OCI-LY1 (cell line): ENCODE data around the gene FMN1.

Experiments
- H2AFZ ChIP-seq: fragments of 200-600 bp; sonication (generic), shearing (Covaris generic); 2 replicates; pipeline ENCODE4 v1.6.0; 2014; ENCODE audit warnings: antibody characterized with exemption, mild to moderate bottlenecking, low read length
- H3F3A ChIP-seq: fragments of 200-600 bp; sonication (generic), shearing (Covaris generic); 2 replicates; pipeline ENCODE4 v1.6.0; 2014; ENCODE audit warnings: mild to moderate bottlenecking, antibody characterized with exemption, low read length, moderate library complexity; ENCODE audit not compliant: insufficient read depth
- H3K27ac ChIP-seq: fragments of 200-600 bp; sonication (generic); 2 replicates; pipeline ENCODE4 v1.5.1; 2014; ENCODE audit warnings: low read length, mixed run types, mild to moderate bottlenecking, low read depth; ENCODE audit not compliant: poor library complexity, severe bottlenecking
- H3K27me3 ChIP-seq: fragments of 200-600 bp; sonication (generic); 2 replicates; pipeline ENCODE4 v1.6.0; 2014; ENCODE audit warnings: antibody characterized with exemption, mild to moderate bottlenecking, low read length, moderate library complexity; ENCODE audit not compliant: insufficient read depth
- H3K36me3 ChIP-seq: fragments of 200-600 bp; sonication (generic); 2 replicates; pipeline ENCODE4 v1.6.1; 2014; ENCODE audit warnings: mild to moderate bottlenecking, antibody characterized with exemption, low read length, moderate library complexity, mixed read lengths; ENCODE audit not compliant: insufficient read depth
- H3K4me1 ChIP-seq: fragments of 200-600 bp; sonication (generic); 2 replicates; pipeline ENCODE4 v1.5.1; 2014; ENCODE audit warnings: mild to moderate bottlenecking, low read length, moderate library complexity; ENCODE audit not compliant: insufficient read depth, severe bottlenecking
- H3K4me2 ChIP-seq: fragments of 200-600 bp; sonication (generic), shearing (Covaris generic); 2 replicates; pipeline ENCODE4 v1.6.1; 2014; ENCODE audit warnings: low read length
- H3K4me3 ChIP-seq: fragments of 200-600 bp; sonication (generic); 2 replicates; pipeline ENCODE4 v1.5.1; 2014; ENCODE audit warnings: low read length, low read depth, mild to moderate bottlenecking, mixed read lengths; ENCODE audit not compliant: poor library complexity, severe bottlenecking
- H3K79me2 ChIP-seq: fragments of 200-600 bp; shearing (Covaris generic); 2 replicates; pipeline ENCODE4 v1.6.1; 2016; ENCODE audit warnings: mixed run types, low read length, mixed read lengths; ENCODE audit not compliant: insufficient read depth
- H3K9ac ChIP-seq: fragments of 200-600 bp; sonication (generic), shearing (Covaris generic); 2 replicates; pipeline ENCODE4 v1.6.1; 2014; ENCODE audit warnings: mild to moderate bottlenecking, low read length, mixed read lengths
- H3K9me2 ChIP-seq: fragments of 200-600 bp; sonication (generic), shearing (Covaris generic); 2 replicates; pipeline ENCODE4 v1.6.1; 2014; ENCODE audit warnings: low read depth, mild to moderate bottlenecking, low read length, mixed read lengths
- H3K9me3 ChIP-seq: fragments of 200-600 bp; shearing (Covaris generic); 2 replicates; pipeline ENCODE4 v1.6.1; 2014; ENCODE audit warnings: low read length, mixed read lengths
- H4K20me1 ChIP-seq: fragments of 200-600 bp; sonication (generic), shearing (Covaris generic); 2 replicates; pipeline ENCODE4 v1.6.0; 2016; ENCODE audit warnings: mild to moderate bottlenecking, low read length; ENCODE audit not compliant: insufficient read depth
- CTCF ChIP-seq: fragments of 200-600 bp; sonication (generic), shearing (Covaris generic); IDR thresholded peaks from 2 replicates; pipeline ENCODE4 v1.5.1; 2017; ENCODE audit warnings: mild to moderate bottlenecking, antibody characterized with exemption, low read length, moderate library complexity, mixed read lengths
- EZH2 ChIP-seq: fragments of 200-600 bp; sonication (generic), shearing (Covaris generic); IDR thresholded peaks from 2 replicates; pipeline ENCODE4 v1.8.0; 2017; ENCODE audit warnings: borderline replicate concordance, mixed run types, mild to moderate bottlenecking, antibody characterized with exemption, low read length, moderate library complexity, mixed read lengths

FMN1 gene

GRCh38 chr15:32998979-32999672, 195.4 kb downstream of the FMN1 start:
- no peaks in the 10 kb centered on the region for H3K9me2 ChIP-seq
- H3K9ac ChIP-seq: no peak overlapping the region
- H3K4me1 ChIP-seq: no peaks in the 10 kb centered on the region
- no peak overlapping the region for H3K4me3 ChIP-seq
- no peaks in the 10 kb centered on the region for H3F3A ChIP-seq
- H3K9me3 ChIP-seq: no peaks in the 10 kb centered on the region
- H4K20me1 ChIP-seq: no peaks in the 10 kb centered on the region
- no peak overlapping the region for H3K4me2 ChIP-seq
- TF ChIP-seq EZH2: no peak
- TF ChIP-seq CTCF: no peak
- H3K27ac ChIP-seq: no peak overlapping the region
- H3K79me2 ChIP-seq: no peaks in the 10 kb centered on the region
- H3K36me3 ChIP-seq: no peaks in the 10 kb centered on the region
- no peak overlapping the region for H2AFZ ChIP-seq
- H3K27me3 ChIP-seq: no peaks in the 10 kb centered on the region

GRCh38 chr15:32998182-32998581, 196.3 kb downstream of the FMN1 start:
- no peaks in the 10 kb centered on the region for H3K9me2 ChIP-seq
- H3K36me3 ChIP-seq: no peaks in the 10 kb centered on the region
- H3K4me2 ChIP-seq: no peak overlapping the region
- H3K27ac ChIP-seq: no peak overlapping the region
- no peaks in the 10 kb centered on the region for H3K4me1 ChIP-seq
- no peaks in the 10 kb centered on the region for H3F3A ChIP-seq
- TF ChIP-seq CTCF (no peak), EZH2 (no peak)
- no peaks in the 10 kb centered on the region for H3K9me3 ChIP-seq
- no peak overlapping the region for H3K9ac ChIP-seq
- no peaks in the 10 kb centered on the region for H3K79me2 ChIP-seq
- H2AFZ ChIP-seq: no peak overlapping the region
- no peaks in the 10 kb centered on the region for H4K20me1 ChIP-seq
- H3K27me3 ChIP-seq: no peaks in the 10 kb centered on the region
- no peak overlapping the region for H3K4me3 ChIP-seq

DNA sequence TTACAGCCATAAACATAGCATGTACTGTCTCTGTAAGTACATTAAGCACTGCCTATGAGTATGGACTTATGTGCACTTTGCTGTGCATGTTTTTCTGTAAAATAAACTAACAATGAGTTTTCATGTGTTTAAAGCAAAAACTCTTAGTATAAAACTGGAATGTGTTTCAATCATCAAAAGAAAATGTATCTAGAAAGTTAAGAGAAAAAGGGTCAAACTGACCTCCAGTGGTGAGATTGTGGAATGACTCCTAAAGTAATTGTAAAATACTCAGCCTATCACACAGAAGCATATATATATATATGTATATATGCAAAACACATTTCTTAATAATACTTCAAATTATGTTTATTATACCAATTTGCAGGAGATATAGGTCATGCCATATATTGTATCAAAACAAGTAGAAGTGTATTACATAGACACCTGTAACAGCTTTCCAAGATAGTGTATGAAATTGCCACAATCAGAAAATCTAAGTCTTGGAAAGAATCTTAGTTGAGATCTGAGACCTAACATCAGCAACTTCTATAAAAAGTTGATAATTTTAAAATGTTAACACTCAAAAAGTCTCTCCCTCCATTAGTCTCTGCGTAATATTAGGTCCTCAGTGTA, 199.6 kb downstream of the FMN1 start:
- TF ChIP-seq EZH2 (no peak), CTCF (peak; percentile 51)
- Histone ChIP-seq H3K27me3 (no peaks in the 10 kb centered on the region; the same call in 1 of the 2 replicates), H3F3A (no peaks in the 10 kb centered on the region), H3K4me1 (no peaks in the 10 kb centered on the region), H3K27ac (no peak overlapping the region), H3K9me3 (no peaks in the 10 kb centered on the region), H3K79me2 (no peaks in the 10 kb centered on the region), H3K4me2 (no peak overlapping the region), H3K9me2 (no peaks in the 10 kb centered on the region), H3K4me3 (no peak overlapping the region), H3K36me3 (no peaks in the 10 kb centered on the region), H4K20me1 (no peaks in the 10 kb centered on the region), H3K9ac (no peak overlapping the region), H2AFZ (no peak overlapping the region)
